NCI-H1105 (cell line): ENCODE measurements around the gene ICOS.

Experiments used
- DNase-seq: peaks from one replicate; lab custom pipeline; 2025; lab: John Stamatoyannopoulos, UW

The ICOS gene

DNA sequence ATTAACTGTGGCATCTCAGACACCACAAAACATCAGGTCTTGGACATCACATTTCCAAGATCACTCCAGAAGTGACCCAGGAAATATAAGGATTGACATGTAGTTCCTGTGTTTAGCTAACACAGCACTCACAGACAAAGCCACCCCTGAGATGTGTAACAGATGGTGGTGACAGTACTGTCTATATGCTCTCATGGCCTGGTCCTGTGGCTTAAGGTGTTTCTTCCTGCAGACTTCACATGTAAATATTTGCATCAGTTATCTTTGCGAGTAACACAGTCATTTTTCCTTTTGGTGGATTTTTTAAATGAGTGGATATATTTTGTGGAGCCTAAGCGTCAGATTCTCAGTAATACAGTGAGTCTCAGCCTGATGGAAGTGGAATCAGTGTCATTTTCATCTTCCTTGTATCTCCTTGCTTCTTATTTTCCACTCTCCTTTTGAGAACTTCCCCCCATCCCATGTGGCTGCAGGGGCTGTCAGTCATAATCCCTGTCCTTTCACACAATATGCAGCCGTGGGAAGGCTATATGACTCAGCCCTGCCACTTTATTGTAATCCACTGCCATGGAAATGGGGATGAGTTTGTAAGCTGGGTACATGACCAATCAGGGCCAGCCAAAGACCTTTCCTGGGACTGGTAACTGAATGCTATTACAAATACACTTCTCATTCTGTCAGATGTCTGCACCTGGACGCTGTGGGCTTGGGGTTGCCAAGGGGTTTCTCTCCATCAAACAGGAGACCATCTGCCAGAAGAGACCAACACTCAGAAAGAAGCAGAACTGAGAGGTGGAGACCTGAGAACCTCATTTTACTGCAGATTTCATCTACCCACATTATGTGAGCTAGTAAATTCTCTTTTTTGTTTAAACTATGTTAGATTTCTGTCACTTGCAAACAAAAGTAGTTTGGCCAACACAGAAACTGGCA lies 74.3 kb downstream of the ICOS start:
- DNase-seq, result no peak
